Rectal smooth muscle tissue (tissue), 1 donor: ENCODE results near the gene HAPLN2.
"Not testable (repeated sequence)": the region's sequence is repeated elsewhere in the genome, so short reads cannot be mapped to it uniquely, and the experiment has no call there.

ENCODE experiments used
- H3K27ac ChIP-seq: one replicate; pipeline ENCODE4 v1.7.0; 2013; ENCODE audit warnings: low read depth, low read length, inconsistent platforms
- H3K27me3 ChIP-seq: one replicate; pipeline ENCODE4 v1.7.0; 2013; ENCODE audit warnings: low read length; ENCODE audit not compliant: control insufficient read depth, insufficient read depth
- H3K36me3 ChIP-seq: one replicate; pipeline ENCODE4 v1.7.0; 2013; ENCODE audit warnings: low read length; ENCODE audit not compliant: control insufficient read depth, insufficient read depth
- H3K4me1 ChIP-seq: one replicate; pipeline ENCODE4 v1.7.0; 2013; ENCODE audit warnings: low read length; ENCODE audit not compliant: control insufficient read depth, insufficient read depth
- H3K4me3 ChIP-seq: one replicate; pipeline ENCODE4 v1.7.0; 2013; ENCODE audit warnings: low read length
- H3K9ac ChIP-seq: one replicate; pipeline ENCODE4 v1.7.0; 2013; ENCODE audit warnings: low read length

HAPLN2 gene

DNA sequence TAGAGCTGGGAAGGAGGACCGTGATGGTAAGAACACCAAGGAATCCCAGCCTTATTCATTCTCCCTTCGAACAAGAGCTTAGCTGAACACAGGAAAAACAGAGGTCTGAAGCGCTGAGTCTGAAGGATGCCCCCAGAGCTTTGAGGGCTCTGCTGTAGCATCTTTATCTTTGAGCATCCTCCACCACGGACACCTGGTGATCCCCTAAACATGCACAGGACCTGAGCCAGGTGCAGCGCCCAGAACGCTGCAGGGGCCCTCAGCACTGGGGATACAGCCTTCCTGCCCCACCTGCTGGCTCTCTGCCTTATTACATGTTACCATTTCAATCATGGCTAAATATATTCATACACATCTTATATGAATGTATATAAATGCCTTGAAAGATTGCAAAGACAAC, 10.2 kb upstream of the HAPLN2 start:
- Histone ChIP-seq H3K4me3 (no peak overlapping the region), H3K9ac (no peak overlapping the region), H3K27me3 (no peaks in the 10 kb centered on the region), H3K27ac (no peak overlapping the region), H3K4me1 (peaks cover 2% of the 10 kb centered on the region), H3K36me3 (no peaks in the 10 kb centered on the region)

DNA sequence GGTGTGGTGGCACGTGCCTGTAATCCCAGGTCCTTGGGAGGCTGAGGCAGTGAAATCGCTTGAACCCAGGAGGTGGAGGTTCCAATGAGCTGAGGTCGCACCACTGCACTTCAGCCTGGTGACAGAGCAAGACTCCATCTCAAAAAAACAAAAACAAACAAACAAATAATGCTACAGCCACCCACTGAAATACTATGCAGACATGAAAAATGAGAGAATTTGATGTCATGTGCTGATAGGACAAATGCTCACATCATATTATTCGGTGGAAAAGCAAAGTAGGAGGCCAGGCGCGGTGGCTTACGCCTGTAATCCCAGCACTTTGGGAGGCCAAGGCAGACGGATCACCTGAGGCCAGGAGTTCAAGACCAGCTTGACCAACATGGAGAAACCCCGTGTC, 9.1 kb upstream of the HAPLN2 start:
- not testable (repeated sequence) for H3K9ac ChIP-seq, H3K4me3 ChIP-seq, H3K4me1 ChIP-seq, H3K36me3 ChIP-seq, H3K27me3 ChIP-seq, H3K27ac ChIP-seq

- no peak overlapping the region for H3K27ac ChIP-seq
- H3K4me3 ChIP-seq = no peak overlapping the region
- no peak overlapping the region for H3K9ac ChIP-seq
- H3K27me3 ChIP-seq = no peaks in the 10 kb centered on the region
- no peaks in the 10 kb centered on the region for H3K36me3 ChIP-seq
- peaks cover 14% of the 10 kb centered on the region for H3K4me1 ChIP-seq
Measured at GRCh38 chr1:156612666-156613065, 6.5 kb upstream of the HAPLN2 start.

DNA sequence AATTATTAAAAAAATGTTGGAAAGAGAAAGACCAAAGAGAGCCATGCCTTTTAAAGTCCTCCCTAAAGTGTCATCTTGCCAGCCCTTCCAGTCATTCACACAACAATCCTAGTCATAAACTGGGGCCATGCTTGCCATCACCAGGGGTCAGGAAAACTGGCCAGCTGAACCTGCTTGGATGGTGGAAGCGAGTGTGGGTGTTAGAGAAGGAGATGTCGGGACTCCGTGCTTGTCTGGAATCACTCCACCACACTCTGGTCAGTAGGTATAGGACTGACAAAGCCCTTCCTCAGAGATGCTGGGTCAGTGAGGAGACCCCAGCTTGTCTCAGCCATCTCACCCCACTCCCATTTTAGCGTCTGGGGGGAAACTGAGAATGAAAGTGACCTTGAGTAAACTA, 3.3 kb upstream of the HAPLN2 start:
- Histone ChIP-seq H3K4me3 (no peak overlapping the region), H3K9ac (no peak overlapping the region), H3K27ac (peak overlapping the region; percentile 75), H3K36me3 (no peaks in the 10 kb centered on the region), H3K4me1 (peaks cover 12% of the 10 kb centered on the region), H3K27me3 (peaks cover 2% of the 10 kb centered on the region)

DNA sequence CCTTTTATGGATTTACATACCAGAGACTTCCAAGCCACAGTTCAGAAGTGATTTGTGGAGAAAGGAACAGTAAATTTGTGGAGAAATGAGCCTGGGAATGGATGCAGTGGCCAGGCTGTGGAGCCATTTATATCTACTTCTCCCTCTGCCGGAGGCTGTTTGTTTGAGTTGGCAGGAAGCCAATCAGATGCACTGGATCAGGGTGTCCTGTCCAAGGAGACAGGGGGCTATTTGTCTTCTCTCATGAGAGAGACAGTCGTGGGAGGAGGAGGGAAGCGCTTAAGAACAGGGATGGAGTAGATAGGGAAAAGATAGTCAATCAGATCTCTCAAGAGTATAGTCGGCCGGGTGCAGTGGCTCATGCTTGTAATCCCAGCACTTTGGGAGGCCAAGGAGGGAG, 2.8 kb upstream of the HAPLN2 start:
- no peak overlapping the region for H3K4me3 ChIP-seq

GRCh38 chr1:156619582-156619955, 354 bp downstream of the HAPLN2 start:
- no peak overlapping the region for H3K4me3 ChIP-seq
- H3K27ac ChIP-seq = no peak overlapping the region
- H3K27me3 ChIP-seq = peaks cover 14% of the 10 kb centered on the region
- H3K4me1 ChIP-seq = peaks cover 12% of the 10 kb centered on the region
- H3K36me3 ChIP-seq = no peaks in the 10 kb centered on the region
- H3K9ac ChIP-seq = no peak overlapping the region

More for the DNA sequence above, 2.8 kb upstream of the HAPLN2 start:
- peaks cover 12% of the 10 kb centered on the region for H3K4me1 ChIP-seq
- H3K27me3 ChIP-seq = peaks cover 2% of the 10 kb centered on the region
- no peak overlapping the region for H3K9ac ChIP-seq
- H3K27ac ChIP-seq = peak overlapping the region; percentile 75
- no peaks in the 10 kb centered on the region for H3K36me3 ChIP-seq

DNA sequence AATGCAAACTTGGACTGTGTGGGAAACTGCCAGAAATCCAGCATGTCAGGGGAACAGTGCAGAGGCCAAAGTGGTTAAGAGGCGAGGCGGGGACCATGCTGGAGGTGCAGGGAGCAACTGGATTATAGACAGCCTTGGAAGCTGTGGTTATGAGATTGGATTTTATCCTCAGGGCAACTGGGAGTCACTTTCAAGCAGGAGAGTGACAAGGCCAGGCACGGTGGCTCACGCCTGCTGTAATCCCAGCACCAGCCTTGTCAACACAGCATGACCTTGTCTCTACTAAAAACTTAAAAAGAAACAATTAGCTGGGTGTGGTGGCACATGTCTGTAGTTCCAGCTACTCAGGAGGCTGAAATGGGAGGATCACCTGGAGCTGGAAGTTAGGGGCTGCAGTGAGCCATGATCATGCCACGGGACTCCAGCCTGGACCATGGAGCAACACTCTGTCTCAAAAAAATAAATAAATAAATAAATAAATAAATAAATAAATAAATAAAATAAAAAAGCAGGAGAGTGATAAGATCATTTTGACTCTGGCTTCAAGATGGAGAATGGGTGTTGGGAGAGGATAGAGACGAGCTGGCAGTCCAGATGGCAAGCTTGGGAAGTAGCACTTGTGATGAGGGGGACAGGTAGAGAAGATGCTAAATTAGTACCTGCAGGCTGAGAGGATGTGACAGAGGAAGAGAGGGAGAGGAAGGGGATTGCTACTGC, 3.5 kb downstream of the HAPLN2 start:
- Histone ChIP-seq H3K36me3 (no peaks in the 10 kb centered on the region), H3K4me3 (no peak overlapping the region), H3K4me1 (peaks cover 8% of the 10 kb centered on the region), H3K9ac (no peak overlapping the region), H3K27ac (no peak overlapping the region), H3K27me3 (peaks cover 27% of the 10 kb centered on the region)

- H3K4me1 ChIP-seq = peaks cover 8% of the 10 kb centered on the region
- H3K27me3 ChIP-seq = peaks cover 27% of the 10 kb centered on the region
- H3K9ac ChIP-seq = no peak overlapping the region
- H3K36me3 ChIP-seq = no peaks in the 10 kb centered on the region
- peak overlapping the region; percentile 49 for H3K4me3 ChIP-seq
- no peak overlapping the region for H3K27ac ChIP-seq
Measured at GRCh38 chr1:156623946-156624813, 5.0 kb downstream of the HAPLN2 start.

DNA sequence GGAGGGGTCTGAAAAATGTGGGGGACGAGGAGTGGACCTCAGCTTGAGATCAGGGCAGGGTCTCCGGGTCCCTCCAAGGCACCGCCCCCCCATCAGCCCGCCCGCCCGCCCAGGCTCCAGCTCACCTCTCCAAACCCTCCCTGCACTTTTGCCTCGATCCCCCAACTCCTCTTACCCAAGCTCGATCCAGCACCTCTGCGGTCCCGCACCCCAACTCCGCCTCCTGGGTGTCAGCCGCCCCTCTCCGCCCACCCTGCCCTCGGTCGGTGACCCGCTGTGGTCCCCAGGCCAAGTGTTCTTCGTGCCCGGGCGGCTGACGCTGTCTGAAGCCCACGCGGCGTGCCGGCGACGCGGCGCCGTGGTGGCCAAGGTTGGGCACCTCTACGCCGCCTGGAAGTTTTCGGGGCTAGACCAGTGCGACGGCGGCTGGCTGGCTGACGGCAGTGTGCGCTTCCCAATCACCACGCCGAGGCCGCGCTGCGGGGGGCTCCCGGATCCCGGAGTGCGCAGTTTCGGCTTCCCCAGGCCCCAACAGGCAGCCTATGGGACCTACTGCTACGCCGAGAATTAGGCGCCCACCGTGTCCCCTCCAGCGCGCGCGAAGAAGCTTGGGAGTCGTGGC, 5.7 kb downstream of the HAPLN2 start:
- peak overlapping the region; percentile 49 for H3K4me3 ChIP-seq
- no peak overlapping the region for H3K27ac ChIP-seq
- no peaks in the 10 kb centered on the region for H3K36me3 ChIP-seq
- peaks cover 25% of the 10 kb centered on the region for H3K27me3 ChIP-seq
- peaks cover 8% of the 10 kb centered on the region for H3K4me1 ChIP-seq
- no peak overlapping the region for H3K9ac ChIP-seq

DNA sequence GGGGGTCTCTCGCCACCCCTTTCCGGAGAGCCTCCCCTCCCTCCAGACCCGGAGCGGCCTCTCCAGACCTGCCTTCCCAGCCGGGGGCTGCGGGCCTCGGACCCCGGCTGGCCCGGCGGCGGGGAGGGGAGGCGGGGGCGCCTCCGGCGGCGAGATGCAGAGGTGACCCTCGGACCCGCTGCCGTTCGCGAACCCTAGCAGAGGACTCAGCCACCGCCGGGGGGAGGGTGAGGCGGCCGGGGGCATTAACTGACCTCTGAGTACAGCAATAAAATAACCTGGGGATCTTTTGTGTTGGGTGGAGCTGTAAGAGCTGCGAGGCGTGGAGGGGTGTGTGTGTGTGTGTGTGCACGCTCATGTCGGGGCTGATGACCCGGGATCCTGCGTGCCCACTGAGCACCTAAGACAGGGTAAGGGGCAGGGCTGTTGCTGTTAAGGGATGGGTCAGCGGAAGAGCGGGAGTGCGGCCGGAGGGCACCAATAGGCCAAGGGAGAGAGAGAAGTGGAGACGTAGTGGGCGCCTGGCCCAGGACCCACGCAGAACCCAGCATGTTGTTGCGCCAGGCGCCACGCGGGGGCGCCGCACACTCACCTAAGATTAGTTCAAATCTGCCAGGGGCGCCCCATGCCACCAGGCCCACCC, 6.3 kb downstream of the HAPLN2 start:
- Histone ChIP-seq H3K27me3 (peaks cover 25% of the 10 kb centered on the region), H3K27ac (no peak overlapping the region), H3K4me3 (peak overlapping the region; percentile 57), H3K4me1 (peaks cover 8% of the 10 kb centered on the region), H3K9ac (no peak overlapping the region), H3K36me3 (no peaks in the 10 kb centered on the region)

DNA sequence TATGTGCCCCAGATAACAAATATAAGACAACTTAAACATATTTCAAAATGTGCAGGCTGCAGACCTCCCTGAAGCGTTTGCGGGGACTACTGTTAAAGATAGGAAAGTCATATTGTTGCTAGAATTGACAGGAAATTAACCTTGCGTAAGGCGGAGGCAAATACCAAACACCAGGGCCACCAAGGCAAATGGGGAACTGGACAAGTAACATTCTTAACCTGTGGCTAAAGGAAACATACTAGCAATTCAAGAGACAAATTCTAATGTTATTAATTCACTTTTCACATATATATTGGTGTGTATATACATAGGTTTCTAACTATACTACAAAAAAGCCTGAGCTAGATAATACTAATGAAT, 6.8 kb downstream of the HAPLN2 start:
- H3K9ac ChIP-seq = no peak overlapping the region
- H3K27me3 ChIP-seq = peaks cover 28% of the 10 kb centered on the region
- H3K4me1 ChIP-seq = peaks cover 8% of the 10 kb centered on the region
- no peak overlapping the region for H3K4me3 ChIP-seq
- H3K36me3 ChIP-seq = no peaks in the 10 kb centered on the region
- H3K27ac ChIP-seq = no peak overlapping the region

DNA sequence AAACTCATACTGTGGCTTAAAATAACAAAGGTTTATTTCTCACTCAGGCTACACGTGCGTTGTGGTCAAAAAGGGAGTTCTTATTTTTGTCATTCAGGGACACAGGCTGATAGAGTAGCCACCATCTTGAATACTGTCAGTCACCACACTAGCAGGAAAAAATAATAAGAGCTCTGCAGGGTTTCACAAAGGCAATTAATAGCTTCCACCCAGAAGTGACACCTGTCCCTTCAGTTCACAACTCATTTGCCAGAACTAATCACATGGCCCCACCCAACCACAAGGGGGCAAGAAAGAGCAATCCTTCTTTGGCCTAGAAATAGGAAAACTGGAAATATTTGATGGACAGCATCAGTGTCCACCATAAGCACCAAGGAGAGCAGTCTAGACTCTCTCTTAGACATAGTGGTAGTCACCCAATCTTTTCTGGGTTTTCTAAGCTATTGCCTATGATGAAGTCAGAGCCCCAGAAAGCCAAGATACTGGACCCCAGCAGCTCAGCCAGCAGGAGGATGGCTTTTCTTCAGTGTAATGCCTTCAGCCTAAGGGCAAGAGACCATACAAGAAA, 8.2 kb downstream of the HAPLN2 start:
- H3K27me3 ChIP-seq = peaks cover 28% of the 10 kb centered on the region

More for the DNA sequence above, 8.2 kb downstream of the HAPLN2 start:
- Histone ChIP-seq H3K27ac (no peak overlapping the region), H3K9ac (no peak overlapping the region), H3K4me3 (no peak overlapping the region), H3K4me1 (peaks cover 8% of the 10 kb centered on the region), H3K36me3 (no peaks in the 10 kb centered on the region)
